Measurements from ENCODE around the gene GFER.
"Not testable (repeated sequence)": the region's sequence is repeated elsewhere in the genome, so short reads cannot be mapped to it uniquely, and the experiment has no call there.

GFER gene

GRCh38 chr16:1953734-1954133 lies 30.3 kb upstream of the GFER start:
- no peak for TF ChIP-seq GLIS3 (CRISPR knock-in tag; IDR thresholded peaks at IDR 0.05)
- TF ChIP-seq TSHZ2 (CRISPR knock-in tag; IDR thresholded peaks at IDR 0.05), result no peak
- no peak for TF ChIP-seq BACH2 (CRISPR knock-in tag; IDR thresholded peaks at IDR 0.05; ENCODE audit: borderline replicate concordance)
- no peak for TF ChIP-seq ARNTL (CRISPR knock-in tag; IDR thresholded peaks at IDR 0.05; ENCODE audit: borderline replicate concordance, low read depth)
- TF ChIP-seq CSDC2 (CRISPR knock-in tag; IDR thresholded peaks at IDR 0.05), result no peak
- no peak for TF ChIP-seq TCF4 (CRISPR knock-in tag; IDR thresholded peaks at IDR 0.05; ENCODE audit: borderline replicate concordance)
- TF ChIP-seq SNAI2 (CRISPR knock-in tag; IDR thresholded peaks at IDR 0.05), result no peak
- no peak for TF ChIP-seq CREB5 (CRISPR knock-in tag; IDR thresholded peaks at IDR 0.05; ENCODE audit: low read depth)
- TF ChIP-seq ZNF8 (CRISPR knock-in tag; IDR thresholded peaks at IDR 0.05), result no peak
- no peak for ATAC-seq

- not testable (repeated sequence) for ATAC-seq
Observed at GRCh38 chr16:1957434-1958142, 26.4 kb upstream of the GFER start.

GRCh38 chr16:1958143-1958491 lies 25.9 kb upstream of the GFER start:
- not testable (repeated sequence) for ATAC-seq

GRCh38 chr16:1958715-1959268 lies 25.2 kb upstream of the GFER start:
- ATAC-seq, result no peak
- no peak for TF ChIP-seq RARB (CRISPR knock-in tag; IDR thresholded peaks at IDR 0.05)
- TF ChIP-seq ISL1 (CRISPR knock-in tag; IDR thresholded peaks at IDR 0.05), result no peak
- no peak for TF ChIP-seq CSRNP3 (CRISPR knock-in tag; IDR thresholded peaks at IDR 0.05)
- no peak for TF ChIP-seq CSDC2 (CRISPR knock-in tag; IDR thresholded peaks at IDR 0.05)
- no peak for TF ChIP-seq ARNTL (CRISPR knock-in tag; IDR thresholded peaks at IDR 0.05; ENCODE audit: borderline replicate concordance, low read depth)

- ATAC-seq, result peak; percentile 82
Observed at GRCh38 chr16:1959269-1960039, 24.5 kb upstream of the GFER start, which contains the start of gene NDUFB10. TSS of gene NDUFB10 (plus strand) at chr16:1959538. CDS start at chr16:1959625, 87 bp downstream.

More at GRCh38 chr16:1959269-1960039, 24.5 kb upstream of the GFER start, which contains the start of gene NDUFB10:
- no peak for TF ChIP-seq ZNF8 (CRISPR knock-in tag; IDR thresholded peaks at IDR 0.05)
- TF ChIP-seq CSDC2 (CRISPR knock-in tag; IDR thresholded peaks at IDR 0.05), result no peak
- TF ChIP-seq CSRNP3 (CRISPR knock-in tag; IDR thresholded peaks at IDR 0.05), result no peak
- no peak for TF ChIP-seq ZFP30 (CRISPR knock-in tag; IDR thresholded peaks at IDR 0.05)
- TF ChIP-seq CREB5 (CRISPR knock-in tag; IDR thresholded peaks at IDR 0.05; ENCODE audit: low read depth), result no peak

Measured in SK-N-SH treated with all-trans-retinoic acid at 6 μM for 48 hours (cell line).